PC-9 (cell line): ENCODE results near the gene EPHB3. TPM values are rescaled to one million over a fixed set of nuclear protein-coding genes. Genes with fewer than 3 reads are reported as not detected.
"Not testable (repeated sequence)": the region's sequence is repeated elsewhere in the genome, so short reads cannot be mapped to it uniquely, and the experiment has no call there.

Experiments used
- BruUV-seq: library from RNA; stranded (reverse); fragments of 400-500 nt; replicated peaks from 2 replicates; lab custom pipeline; 2021; lab: Mats Ljungman, UMichigan
- CTCF ChIA-PET: fragments of 300-600 bp; sonication (Branson Sonifier 250); formaldehyde crosslinking; loops from one replicate; lab custom pipeline; 2022; ENCODE audit warnings: antibody characterized with exemption; lab: Charles Lee
- POLR2A ChIA-PET: fragments of 300-600 bp; sonication (Branson Sonifier 250); formaldehyde crosslinking; loops from one replicate; lab custom pipeline; 2022; ENCODE audit warnings: antibody characterized with exemption; ENCODE audit not compliant: unreplicated experiment; lab: Charles Lee
- DNase-seq, 2 experiments: peaks; one replicate each; pipeline versions ENCODE4 v3.0.0 to v3.0.0-alpha.2; 2015 to 2022; ENCODE audit warnings: mixed read lengths in 1 of 2
- H2AFZ ChIP-seq: fragments of 200-600 bp; sonication (generic); 2 replicates; pipeline ENCODE4 v1.8.1; 2017; ENCODE audit warnings: antibody characterized with exemption
- H3F3A ChIP-seq: fragments of 200-600 bp; sonication (generic); 2 replicates; pipeline ENCODE4 v1.8.1; 2017; ENCODE audit warnings: antibody characterized with exemption, mild to moderate bottlenecking, low read depth; ENCODE audit not compliant: insufficient read depth
- H3K27ac ChIP-seq: fragments of 200-600 bp; sonication (generic); 2 replicates; pipeline ENCODE4 v1.6.1; 2016; ENCODE audit warnings: mixed run types
- H3K27me3 ChIP-seq: fragments of 200-600 bp; sonication (generic); 2 replicates; pipeline ENCODE4 v1.6.1; 2016; ENCODE audit warnings: low read depth, mixed run types; ENCODE audit not compliant: insufficient read depth
- H3K36me3 ChIP-seq: fragments of 200-600 bp; sonication (generic); 2 replicates; pipeline ENCODE4 v1.6.1; 2016; ENCODE audit warnings: low read depth, mixed run types
- H3K4me1 ChIP-seq: fragments of 200-600 bp; sonication (generic); replicated peaks from 2 replicates; pipeline ENCODE4 v1.6.1; 2016; ENCODE audit warnings: mixed run types; ENCODE audit not compliant: insufficient read depth
- H3K4me2 ChIP-seq: fragments of 200-600 bp; sonication (generic); 2 replicates; pipeline ENCODE4 v1.6.1; 2017; ENCODE audit warnings: mixed run types
- H3K4me3 ChIP-seq: fragments of 200-600 bp; sonication (generic); 2 replicates; pipeline ENCODE4 v1.6.1; 2016; ENCODE audit warnings: mixed run types
- H3K79me2 ChIP-seq: fragments of 200-600 bp; sonication (generic); 2 replicates; pipeline ENCODE4 v1.6.1; 2017; ENCODE audit warnings: low read depth, mixed run types
- H3K9me2 ChIP-seq: fragments of 200-600 bp; sonication (generic); 2 replicates; pipeline ENCODE4 v1.8.1; 2017; ENCODE audit warnings: mild to moderate bottlenecking; ENCODE audit not compliant: insufficient read depth
- H3K9me3 ChIP-seq: fragments of 200-600 bp; sonication (generic); 2 replicates; pipeline ENCODE4 v1.8.1; 2016; ENCODE audit warnings: low read depth; ENCODE audit not compliant: insufficient read depth
- H4K20me1 ChIP-seq: fragments of 200-600 bp; sonication (generic); 2 replicates; pipeline ENCODE4 v1.8.1; 2017; ENCODE audit not compliant: insufficient read depth
- EZH2 ChIP-seq: fragments of 200-600 bp; sonication (generic); IDR thresholded peaks from 2 replicates; pipeline ENCODE4 v1.8.0; 2017; ENCODE audit warnings: antibody characterized with exemption, low read depth
- intact Hi-C: fragments of 100-400 bp; cut with micrococcal nuclease; formaldehyde crosslinking; loops from one replicate; pipeline ENCODE4 v1.10.0; 2022; ENCODE audit not compliant: unreplicated experiment
- total RNA-seq: library from RNA; stranded (reverse); gene quantifications from 2 replicates; pipeline ENCODE4 v1.2.3, GENCODE V29; 2021
- TF ChIP-seq, protein P1 (sequence below): fragments of 200-600 bp; sonication (generic); conservative IDR thresholded peaks from 2 replicates; pipeline ENCODE4 v1.6.1; 2017; ENCODE audit warnings: mixed run types, antibody characterized with exemption, mild to moderate bottlenecking, moderate library complexity

EPHB3 gene
- total RNA-seq, 1 experiment from 2014 or later = 15.7 TPM

DNA sequence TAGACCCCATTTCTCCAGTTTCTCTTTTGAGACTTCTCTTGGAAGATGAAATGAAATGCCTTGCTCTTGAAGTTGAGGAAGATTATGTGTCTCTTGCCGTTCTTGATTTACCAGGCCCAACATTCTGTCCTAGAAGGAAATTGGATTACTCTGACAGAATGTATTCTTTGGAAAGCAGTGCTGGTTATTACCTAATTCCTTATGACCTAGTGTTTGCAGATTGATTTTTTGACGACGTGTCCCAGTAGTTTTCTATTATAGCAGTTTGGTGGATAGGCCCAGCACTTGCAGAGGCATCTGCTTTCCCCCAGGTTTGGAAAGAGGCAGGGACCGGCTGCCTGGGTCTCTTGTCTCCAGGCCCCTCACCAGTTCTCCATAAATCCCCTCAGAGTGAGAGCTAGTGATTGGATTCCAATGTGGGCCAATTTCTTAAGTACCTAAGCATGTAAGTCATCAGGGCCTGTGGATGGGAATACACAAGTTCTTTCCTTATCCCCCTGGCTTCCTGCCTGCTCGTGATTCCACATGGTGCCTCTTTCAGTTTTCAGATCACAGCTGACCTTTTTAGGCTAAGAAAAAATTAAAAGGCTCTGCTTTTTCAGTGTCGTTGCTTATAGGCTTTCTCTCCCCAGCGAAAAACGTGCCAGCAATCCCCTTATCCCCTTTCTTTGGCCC lies 50.2 kb downstream of the EPHB3 start:
- POLR2A ChIA-PET = interaction anchor here (0.7 kb wide), 1 partner anchor 17 kb away, joined by 3 read pairs; no protein-coding TSS in a partner anchor
- no peaks in the 10 kb centered on the region for H3K79me2 ChIP-seq
- intact Hi-C loops = no loop called here
- H3K4me2 ChIP-seq = no peak overlapping the region
- no peaks in the 10 kb centered on the region for H3F3A ChIP-seq
- peaks cover 8% of the 10 kb centered on the region; the same call in 1 of the 2 replicates for H3K27me3 ChIP-seq
- H2AFZ ChIP-seq = no peak overlapping the region
- no peaks in the 10 kb centered on the region for H3K36me3 ChIP-seq
- no peak overlapping the region for H3K27ac ChIP-seq
- H4K20me1 ChIP-seq = no peaks in the 10 kb centered on the region
- H3K9me3 ChIP-seq = no peaks in the 10 kb centered on the region
- CTCF ChIA-PET = interaction anchor here (0.8 kb wide), 1 partner anchor 10 kb away, joined by 3 read pairs; no protein-coding TSS in a partner anchor
- H3K4me3 ChIP-seq = no peak overlapping the region
- H3K4me1 ChIP-seq = no peaks in the 10 kb centered on the region
- no peak for DNase-seq
- H3K9me2 ChIP-seq = no peaks in the 10 kb centered on the region
- BruUV-seq = no TSS peak
- TF ChIP-seq EZH2 = no peak
- TF ChIP-seq, protein P1, sequence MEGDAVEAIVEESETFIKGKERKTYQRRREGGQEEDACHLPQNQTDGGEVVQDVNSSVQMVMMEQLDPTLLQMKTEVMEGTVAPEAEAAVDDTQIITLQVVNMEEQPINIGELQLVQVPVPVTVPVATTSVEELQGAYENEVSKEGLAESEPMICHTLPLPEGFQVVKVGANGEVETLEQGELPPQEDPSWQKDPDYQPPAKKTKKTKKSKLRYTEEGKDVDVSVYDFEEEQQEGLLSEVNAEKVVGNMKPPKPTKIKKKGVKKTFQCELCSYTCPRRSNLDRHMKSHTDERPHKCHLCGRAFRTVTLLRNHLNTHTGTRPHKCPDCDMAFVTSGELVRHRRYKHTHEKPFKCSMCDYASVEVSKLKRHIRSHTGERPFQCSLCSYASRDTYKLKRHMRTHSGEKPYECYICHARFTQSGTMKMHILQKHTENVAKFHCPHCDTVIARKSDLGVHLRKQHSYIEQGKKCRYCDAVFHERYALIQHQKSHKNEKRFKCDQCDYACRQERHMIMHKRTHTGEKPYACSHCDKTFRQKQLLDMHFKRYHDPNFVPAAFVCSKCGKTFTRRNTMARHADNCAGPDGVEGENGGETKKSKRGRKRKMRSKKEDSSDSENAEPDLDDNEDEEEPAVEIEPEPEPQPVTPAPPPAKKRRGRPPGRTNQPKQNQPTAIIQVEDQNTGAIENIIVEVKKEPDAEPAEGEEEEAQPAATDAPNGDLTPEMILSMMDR = no peak

GRCh38 chr3:184615396-184615795 lies 53.8 kb downstream of the EPHB3 start:
- Histone ChIP-seq H2AFZ (no peak overlapping the region), H3K4me1 (0 out of 2 replicates have a peak, but pooled peaks cover under 1% of the 10 kb centered on the region), H4K20me1 (no peaks in the 10 kb centered on the region), H3K36me3 (no peaks in the 10 kb centered on the region), H3K9me3 (no peaks in the 10 kb centered on the region), H3K9me2 (no peaks in the 10 kb centered on the region), H3K27ac (no peak overlapping the region), H3K4me2 (no peak overlapping the region), H3F3A (no peaks in the 10 kb centered on the region), H3K27me3 (peaks cover 9% of the 10 kb centered on the region; the same call in 1 of the 2 replicates), H3K4me3 (no peak overlapping the region), H3K79me2 (no peaks in the 10 kb centered on the region)
- ChIA-PET CTCF (no interaction called here), POLR2A (no interaction called here)
- no peak for TF ChIP-seq EZH2
- TF ChIP-seq, protein P1 = no peak
- intact Hi-C loops = no loop called here
- no peak for DNase-seq
- BruUV-seq = no TSS peak

- H3K79me2 ChIP-seq = no peaks in the 10 kb centered on the region
- POLR2A ChIA-PET = no interaction called here
- intact Hi-C loops = no loop called here
- no peak overlapping the region for H3K4me3 ChIP-seq
- H3K9me3 ChIP-seq = no peaks in the 10 kb centered on the region
- H4K20me1 ChIP-seq = no peaks in the 10 kb centered on the region
- CTCF ChIA-PET = no interaction called here
- H2AFZ ChIP-seq = no peak overlapping the region
- TF ChIP-seq EZH2 = no peak
- TF ChIP-seq, protein P1 = no peak
- H3K4me2 ChIP-seq = no peak overlapping the region
- no peaks in the 10 kb centered on the region for H3K9me2 ChIP-seq
- no TSS peak for BruUV-seq
- H3K36me3 ChIP-seq = no peaks in the 10 kb centered on the region
- peaks cover 9% of the 10 kb centered on the region; the same call in 1 of the 2 replicates for H3K27me3 ChIP-seq
- no peak for DNase-seq
- H3K27ac ChIP-seq = no peak overlapping the region
- H3F3A ChIP-seq = no peaks in the 10 kb centered on the region
- peaks cover 9% of the 10 kb centered on the region for H3K4me1 ChIP-seq
Measured at GRCh38 chr3:184616436-184616835, 54.9 kb downstream of the EPHB3 start.

DNA sequence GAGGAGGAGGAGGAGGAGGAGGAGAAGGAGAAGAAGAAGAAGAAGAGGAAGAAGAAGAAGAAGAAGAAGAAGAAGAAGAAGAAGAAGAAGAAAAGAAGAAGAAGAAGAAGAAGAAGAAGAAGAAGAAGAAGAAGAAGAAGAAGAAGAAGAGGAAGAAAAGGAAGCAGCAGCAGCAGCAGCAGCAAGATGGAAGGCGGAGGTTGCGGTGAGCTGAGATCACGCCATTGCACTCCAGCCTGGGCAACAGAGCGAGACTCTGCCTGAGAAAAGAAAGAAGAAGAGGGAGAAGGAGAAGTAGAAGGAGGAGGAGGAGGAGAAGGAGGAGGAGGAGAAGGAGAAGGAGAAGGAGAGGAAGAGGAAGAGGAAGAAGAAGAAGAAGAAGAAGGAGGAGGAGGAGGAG lies 55.7 kb downstream of the EPHB3 start:
- H3K27me3 ChIP-seq, H3K36me3 ChIP-seq, H3F3A ChIP-seq, H3K9me3 ChIP-seq, H3K4me3 ChIP-seq, H3K27ac ChIP-seq, intact Hi-C loops, H2AFZ ChIP-seq, DNase-seq, H3K4me1 ChIP-seq, H3K9me2 ChIP-seq, H3K79me2 ChIP-seq, H4K20me1 ChIP-seq, BruUV-seq, H3K4me2 ChIP-seq: not testable (repeated sequence)
- CTCF ChIA-PET = interaction anchor here (0.7 kb wide), 1 partner anchor 148 kb away, joined by 3 read pairs; no protein-coding TSS in a partner anchor
- POLR2A ChIA-PET = interaction anchor here (0.6 to 0.7 kb wide), 2 partner anchors 15 to 19 kb away, joined by 5 to 7 read pairs; no protein-coding TSS in a partner anchor
